ENCODE measurements around the gene KRTAP20-2.

Gene KRTAP20-2

DNA sequence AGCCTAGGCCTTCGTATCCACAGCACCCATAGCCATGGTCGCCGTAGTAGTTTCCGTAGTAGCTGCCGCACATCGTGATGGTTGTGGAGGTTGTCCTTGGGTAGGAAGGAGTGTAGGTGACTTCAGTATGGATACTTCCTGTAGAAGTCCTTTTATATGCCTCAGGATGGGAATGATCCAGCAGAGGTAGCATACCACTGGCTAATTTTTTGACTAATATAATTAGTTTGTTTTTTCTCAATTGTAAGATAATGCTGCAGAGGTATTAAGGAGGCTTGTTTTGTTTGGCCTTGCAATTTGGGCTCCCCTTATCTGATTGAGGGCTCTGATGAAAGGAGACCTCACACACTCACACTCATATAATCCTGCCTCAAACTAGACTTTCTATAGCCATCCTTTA lies 36.2 kb upstream of the KRTAP20-2 start, which contains the start of gene KRTAP6-2:
Gene KRTAP6-2, minus strand, starts transcription at position 101 of the 400 bp plus-strand sequence. Its CDS starts 28 bp downstream, at position 73.
- TF ChIP-seq, protein P1, sequence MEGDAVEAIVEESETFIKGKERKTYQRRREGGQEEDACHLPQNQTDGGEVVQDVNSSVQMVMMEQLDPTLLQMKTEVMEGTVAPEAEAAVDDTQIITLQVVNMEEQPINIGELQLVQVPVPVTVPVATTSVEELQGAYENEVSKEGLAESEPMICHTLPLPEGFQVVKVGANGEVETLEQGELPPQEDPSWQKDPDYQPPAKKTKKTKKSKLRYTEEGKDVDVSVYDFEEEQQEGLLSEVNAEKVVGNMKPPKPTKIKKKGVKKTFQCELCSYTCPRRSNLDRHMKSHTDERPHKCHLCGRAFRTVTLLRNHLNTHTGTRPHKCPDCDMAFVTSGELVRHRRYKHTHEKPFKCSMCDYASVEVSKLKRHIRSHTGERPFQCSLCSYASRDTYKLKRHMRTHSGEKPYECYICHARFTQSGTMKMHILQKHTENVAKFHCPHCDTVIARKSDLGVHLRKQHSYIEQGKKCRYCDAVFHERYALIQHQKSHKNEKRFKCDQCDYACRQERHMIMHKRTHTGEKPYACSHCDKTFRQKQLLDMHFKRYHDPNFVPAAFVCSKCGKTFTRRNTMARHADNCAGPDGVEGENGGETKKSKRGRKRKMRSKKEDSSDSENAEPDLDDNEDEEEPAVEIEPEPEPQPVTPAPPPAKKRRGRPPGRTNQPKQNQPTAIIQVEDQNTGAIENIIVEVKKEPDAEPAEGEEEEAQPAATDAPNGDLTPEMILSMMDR (IDR thresholded peaks at IDR 0.05; ENCODE audit: insufficient read depth, low read length) = no peak
- TF ChIP-seq SPI1 (IDR thresholded peaks at IDR 0.05; ENCODE audit: borderline replicate concordance, low read depth) = no peak
- no peak for TF ChIP-seq POLR2AphosphoS5 (IDR thresholded peaks at IDR 0.05; ENCODE audit: low read depth)
- TF ChIP-seq GABPA (IDR thresholded peaks at IDR 0.05; ENCODE audit: low read depth) = no peak
- TF ChIP-seq, protein P2, sequence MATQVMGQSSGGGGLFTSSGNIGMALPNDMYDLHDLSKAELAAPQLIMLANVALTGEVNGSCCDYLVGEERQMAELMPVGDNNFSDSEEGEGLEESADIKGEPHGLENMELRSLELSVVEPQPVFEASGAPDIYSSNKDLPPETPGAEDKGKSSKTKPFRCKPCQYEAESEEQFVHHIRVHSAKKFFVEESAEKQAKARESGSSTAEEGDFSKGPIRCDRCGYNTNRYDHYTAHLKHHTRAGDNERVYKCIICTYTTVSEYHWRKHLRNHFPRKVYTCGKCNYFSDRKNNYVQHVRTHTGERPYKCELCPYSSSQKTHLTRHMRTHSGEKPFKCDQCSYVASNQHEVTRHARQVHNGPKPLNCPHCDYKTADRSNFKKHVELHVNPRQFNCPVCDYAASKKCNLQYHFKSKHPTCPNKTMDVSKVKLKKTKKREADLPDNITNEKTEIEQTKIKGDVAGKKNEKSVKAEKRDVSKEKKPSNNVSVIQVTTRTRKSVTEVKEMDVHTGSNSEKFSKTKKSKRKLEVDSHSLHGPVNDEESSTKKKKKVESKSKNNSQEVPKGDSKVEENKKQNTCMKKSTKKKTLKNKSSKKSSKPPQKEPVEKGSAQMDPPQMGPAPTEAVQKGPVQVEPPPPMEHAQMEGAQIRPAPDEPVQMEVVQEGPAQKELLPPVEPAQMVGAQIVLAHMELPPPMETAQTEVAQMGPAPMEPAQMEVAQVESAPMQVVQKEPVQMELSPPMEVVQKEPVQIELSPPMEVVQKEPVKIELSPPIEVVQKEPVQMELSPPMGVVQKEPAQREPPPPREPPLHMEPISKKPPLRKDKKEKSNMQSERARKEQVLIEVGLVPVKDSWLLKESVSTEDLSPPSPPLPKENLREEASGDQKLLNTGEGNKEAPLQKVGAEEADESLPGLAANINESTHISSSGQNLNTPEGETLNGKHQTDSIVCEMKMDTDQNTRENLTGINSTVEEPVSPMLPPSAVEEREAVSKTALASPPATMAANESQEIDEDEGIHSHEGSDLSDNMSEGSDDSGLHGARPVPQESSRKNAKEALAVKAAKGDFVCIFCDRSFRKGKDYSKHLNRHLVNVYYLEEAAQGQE (IDR thresholded peaks at IDR 0.05; ENCODE audit: insufficient replicate concordance, low read depth) = no peak
- no peak for DNase-seq (ENCODE audit: low read depth in 1 of 2, low spot score in 1 of 2)
- Histone ChIP-seq H3K27me3 (ENCODE audit: insufficient read depth, poor library complexity, severe bottlenecking) (no peaks in the 10 kb centered on the region), H3K27ac (replicated peaks) (no peak within 1 kb of the TSS), H3K4me3 (replicated peaks; ENCODE audit: insufficient read depth, low read length) (no peak within 1 kb of the TSS)

GRCh38 chr21:30600787-30601186 lies 34.2 kb upstream of the KRTAP20-2 start, which contains the start of gene KRTAP22-1:
KRTAP22-1 (plus strand) TSS chr21:30601087.
- TF ChIP-seq POLR2AphosphoS5 (IDR thresholded peaks at IDR 0.05; ENCODE audit: low read depth) = no peak
- TF ChIP-seq, protein P2 (IDR thresholded peaks at IDR 0.05; ENCODE audit: insufficient replicate concordance, low read depth) = no peak
- TF ChIP-seq, protein P1 (IDR thresholded peaks at IDR 0.05; ENCODE audit: insufficient read depth, low read length) = no peak
- TF ChIP-seq GABPA (IDR thresholded peaks at IDR 0.05; ENCODE audit: low read depth) = no peak
- no peak for TF ChIP-seq SPI1 (IDR thresholded peaks at IDR 0.05; ENCODE audit: borderline replicate concordance, low read depth)
- no peak for DNase-seq (ENCODE audit: low read depth in 1 of 2, low spot score in 1 of 2)
- Histone ChIP-seq H3K4me3 (replicated peaks; ENCODE audit: insufficient read depth, low read length) (no peak within 1 kb of the TSS), H3K27ac (replicated peaks) (no peak within 1 kb of the TSS), H3K27me3 (ENCODE audit: insufficient read depth, poor library complexity, severe bottlenecking) (no peaks in the 10 kb centered on the region)

- Histone ChIP-seq H3K4me3 (replicated peaks; ENCODE audit: insufficient read depth, low read length) (no peak overlapping the region), H3K27me3 (ENCODE audit: insufficient read depth, poor library complexity, severe bottlenecking) (no peaks in the 10 kb centered on the region), H3K27ac (replicated peaks) (no peak overlapping the region)
- DNase-seq (ENCODE audit: low read depth in 1 of 2, low spot score in 1 of 2) = no peak
- no peak for TF ChIP-seq GABPA (IDR thresholded peaks at IDR 0.05; ENCODE audit: low read depth)
- TF ChIP-seq, protein P1 (IDR thresholded peaks at IDR 0.05; ENCODE audit: insufficient read depth, low read length) = no peak
Measured at GRCh38 chr21:30605968-30606367, 29.0 kb upstream of the KRTAP20-2 start.

GRCh38 chr21:30612132-30612531 lies 22.9 kb upstream of the KRTAP20-2 start:
- TF ChIP-seq POLR2AphosphoS5 (IDR thresholded peaks at IDR 0.05; ENCODE audit: low read depth) = no peak
- TF ChIP-seq SPI1 (IDR thresholded peaks at IDR 0.05; ENCODE audit: borderline replicate concordance, low read depth) = no peak
- TF ChIP-seq, protein P2 (IDR thresholded peaks at IDR 0.05; ENCODE audit: insufficient replicate concordance, low read depth) = no peak
- no peak for TF ChIP-seq GABPA (IDR thresholded peaks at IDR 0.05; ENCODE audit: low read depth)
- TF ChIP-seq, protein P1 (IDR thresholded peaks at IDR 0.05; ENCODE audit: insufficient read depth, low read length) = no peak
- no peak for DNase-seq (ENCODE audit: low read depth in 1 of 2, low spot score in 1 of 2)
- Histone ChIP-seq H3K4me3 (replicated peaks; ENCODE audit: insufficient read depth, low read length) (no peak overlapping the region), H3K27me3 (ENCODE audit: insufficient read depth, poor library complexity, severe bottlenecking) (no peaks in the 10 kb centered on the region), H3K27ac (replicated peaks) (no peak overlapping the region)
